ENCODE data around the gene GNL3. TPM values are rescaled to one million over a fixed set of nuclear protein-coding genes. Genes with fewer than 3 reads are reported as not detected.
"Not testable (repeated sequence)": the region's sequence is repeated elsewhere in the genome, so short reads cannot be mapped to it uniquely, and the experiment has no call there.

The GNL3 gene
- total RNA-seq, 2 experiments from 2014 or later, result 104 to 106 TPM

GRCh38 chr3:52724511-52724910, 38.7 kb downstream of the GNL3 start:
- intact Hi-C loops (cut with DNase I, micrococcal nuclease), result no loop called here
- Mint-ChIP-seq H3K9me3 (peaks cover 3% of the 10 kb centered on the region), H3K27ac (no peak overlapping the region), H3K36me3 (ENCODE audit: low read depth) (peaks cover 31% of the 10 kb centered on the region), H3K27me3 (no peaks in the 10 kb centered on the region), H3K4me1 (ENCODE audit: low read depth) (peaks cover 30% of the 10 kb centered on the region), H3K4me3 (no peak overlapping the region)
- ChIA-PET CTCF (no interaction called here), POLR2A (no interaction called here)
- ATAC-seq (ENCODE audit: poor library complexity) (no peak), DNase-seq (no peak)
- Histone ChIP-seq H3K27ac (ENCODE audit: low read depth in 1 of 2, low read length in 2 of 2) (no peak overlapping the region), H3K36me3 (ENCODE audit: insufficient read depth, low read length) (peaks cover 5% of the 10 kb centered on the region), H3K4me1 (ENCODE audit: insufficient read depth, low read length) (peaks cover 21% of the 10 kb centered on the region), H3K9me3 (ENCODE audit: control insufficient read depth in 1 of 2, insufficient read depth in 1 of 2, low read length in 2 of 2) (peaks cover 0 to 4% of the 10 kb centered on the region in 2 experiments), H3K27me3 (ENCODE audit: control insufficient read depth in 1 of 2, insufficient read depth in 2 of 2, low read length in 2 of 2) (no peaks in the 10 kb centered on the region), H3K4me3 (ENCODE audit: low read length) (no peak overlapping the region)
- TF ChIP-seq CTCF (IDR thresholded peaks at IDR 0.05), result no peak

- H3K27ac Mint-ChIP-seq, result not testable (repeated sequence)
- H3K36me3 Mint-ChIP-seq (ENCODE audit: low read depth), result peaks cover 59% of the 10 kb centered on the region
- POLR2A ChIA-PET, result interaction anchor here (0.6 kb wide), 1 partner anchor 1301 kb away, joined by 4 read pairs; no protein-coding TSS in a partner anchor
Observed at GRCh38 chr3:52728753-52729152, 42.9 kb downstream of the GNL3 start.

GRCh38 chr3:52730681-52731080, 44.8 kb downstream of the GNL3 start:
- peaks cover 30% of the 10 kb centered on the region for H3K36me3 ChIP-seq (ENCODE audit: insufficient read depth, low read length)
- no peaks in the 10 kb centered on the region for H3K4me1 Mint-ChIP-seq (ENCODE audit: low read depth)
- ChIA-PET POLR2A (no interaction called here), CTCF (no interaction called here)
- no peaks in the 10 kb centered on the region for H3K27me3 Mint-ChIP-seq
- no peak for DNase-seq
- H3K4me3 Mint-ChIP-seq, result no peak overlapping the region
- intact Hi-C loops (cut with DNase I, micrococcal nuclease), result no loop called here
- no peak overlapping the region for H3K4me3 ChIP-seq (ENCODE audit: low read length)
- ATAC-seq (ENCODE audit: poor library complexity), result no peak
- H3K27me3 ChIP-seq (ENCODE audit: control insufficient read depth in 1 of 2, insufficient read depth in 2 of 2, low read length in 2 of 2), result no peaks in the 10 kb centered on the region
- peaks cover 3% of the 10 kb centered on the region for H3K9me3 Mint-ChIP-seq
- H3K36me3 Mint-ChIP-seq (ENCODE audit: low read depth), result peaks cover 76% of the 10 kb centered on the region
- TF ChIP-seq CTCF (IDR thresholded peaks at IDR 0.05), result no peak
- no peak overlapping the region for H3K27ac ChIP-seq (ENCODE audit: low read depth in 1 of 2, low read length in 2 of 2)
- no peaks in the 10 kb centered on the region for H3K4me1 ChIP-seq (ENCODE audit: insufficient read depth, low read length)
- no peak overlapping the region for H3K27ac Mint-ChIP-seq
- H3K9me3 ChIP-seq (ENCODE audit: control insufficient read depth in 1 of 2, insufficient read depth in 1 of 2, low read length in 2 of 2), result peaks cover 0 to 19% of the 10 kb centered on the region in 2 experiments

More at GRCh38 chr3:52728753-52729152, 42.9 kb downstream of the GNL3 start:
- peaks cover 27% of the 10 kb centered on the region for H3K36me3 ChIP-seq (ENCODE audit: insufficient read depth, low read length)
- H3K27ac ChIP-seq (ENCODE audit: low read depth in 1 of 2, low read length in 2 of 2); H3K27me3 ChIP-seq (ENCODE audit: control insufficient read depth in 1 of 2, insufficient read depth in 2 of 2, low read length in 2 of 2); H3K4me1 Mint-ChIP-seq (ENCODE audit: low read depth); CTCF ChIA-PET; H3K4me3 Mint-ChIP-seq; H3K9me3 Mint-ChIP-seq; ATAC-seq (ENCODE audit: poor library complexity); H3K27me3 Mint-ChIP-seq; H3K4me1 ChIP-seq (ENCODE audit: insufficient read depth, low read length); H3K4me3 ChIP-seq (ENCODE audit: low read length); DNase-seq; intact Hi-C loops (cut with DNase I, micrococcal nuclease): not testable (repeated sequence)
- H3K9me3 ChIP-seq (ENCODE audit: control insufficient read depth in 1 of 2, insufficient read depth in 1 of 2, low read length in 2 of 2), result peaks cover 0 to 15% of the 10 kb centered on the region in 2 experiments

GRCh38 chr3:52731590-52731989, 45.8 kb downstream of the GNL3 start:
- ChIA-PET CTCF (no interaction called here), POLR2A (interaction anchor here (0.8 kb wide), 1 partner anchor 11 kb away, joined by 3 read pairs; no protein-coding TSS in a partner anchor)
- ATAC-seq (ENCODE audit: poor library complexity) (no peak), DNase-seq (no peak)
- no peak for TF ChIP-seq CTCF (IDR thresholded peaks at IDR 0.05)
- no peaks in the 10 kb centered on the region for H3K27me3 ChIP-seq (ENCODE audit: control insufficient read depth in 1 of 2, insufficient read depth in 2 of 2, low read length in 2 of 2)
- no peak overlapping the region for H3K27ac ChIP-seq (ENCODE audit: low read depth in 1 of 2, low read length in 2 of 2)
- H3K36me3 ChIP-seq (ENCODE audit: insufficient read depth, low read length), result peaks cover 36% of the 10 kb centered on the region
- Mint-ChIP-seq H3K9me3 (peaks cover 3% of the 10 kb centered on the region), H3K36me3 (ENCODE audit: low read depth) (peaks cover 81% of the 10 kb centered on the region), H3K27ac (no peak overlapping the region), H3K4me1 (ENCODE audit: low read depth) (no peaks in the 10 kb centered on the region), H3K4me3 (no peak overlapping the region), H3K27me3 (no peaks in the 10 kb centered on the region)
- H3K4me1 ChIP-seq (ENCODE audit: insufficient read depth, low read length), result no peaks in the 10 kb centered on the region
- H3K4me3 ChIP-seq (ENCODE audit: low read length), result no peak overlapping the region
- peaks cover 0 to 19% of the 10 kb centered on the region in 2 experiments for H3K9me3 ChIP-seq (ENCODE audit: control insufficient read depth in 1 of 2, insufficient read depth in 1 of 2, low read length in 2 of 2)
- intact Hi-C loops (cut with DNase I, micrococcal nuclease), result no loop called here
